Measurements from ENCODE around the gene FADS6. TPM values are rescaled to one million over a fixed set of nuclear protein-coding genes. Genes with fewer than 3 reads are reported as not detected.

The FADS6 gene
- total and polyA plus RNA-seq, 2 donors from 2014 or later, result not detected

DNA sequence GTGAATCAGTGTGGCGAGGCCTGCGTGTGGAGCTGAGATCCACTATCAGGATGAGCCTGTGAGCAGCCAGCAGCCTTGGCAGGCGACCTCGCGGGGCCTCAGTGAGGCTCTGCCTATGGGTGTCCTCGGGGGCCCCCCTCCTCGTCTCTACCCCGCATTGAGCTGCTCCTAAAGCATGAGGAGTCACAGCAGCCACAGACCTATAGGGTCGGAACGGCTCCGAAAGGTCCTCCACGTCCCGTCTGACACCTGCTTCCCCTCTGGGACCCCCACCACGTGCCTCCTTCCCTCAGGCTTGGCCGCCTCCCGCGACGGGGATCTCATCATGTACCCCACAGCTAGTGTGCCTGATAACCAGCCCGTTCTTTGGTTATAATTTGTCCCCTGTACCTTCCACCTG lies 62.6 kb downstream of the FADS6 start:
- Histone ChIP-seq H3K36me3 (ENCODE audit: control insufficient read depth in 2 of 3, insufficient read depth in 3 of 3, low read length in 3 of 3) (no peaks in the 10 kb centered on the region), H3K27me3 (ENCODE audit: control insufficient read depth, insufficient read depth, low read length) (no peaks in the 10 kb centered on the region), H3K4me1 (ENCODE audit: control insufficient read depth in 2 of 3, insufficient read depth in 2 of 3, low read depth in 1 of 3, low read length in 3 of 3) (no peaks in the 10 kb centered on the region), H3K9ac (ENCODE audit: low read length in 3 of 3) (no peak overlapping the region), H3K27ac (ENCODE audit: low read depth in 2 of 2, low read length in 2 of 2) (no peak overlapping the region), H3K9me3 (ENCODE audit: control insufficient read depth in 2 of 3, insufficient read depth in 1 of 3, low read length in 3 of 3) (no peaks in the 10 kb centered on the region), H3K4me3 (ENCODE audit: low read length in 3 of 3) (no peak overlapping the region)
- intact Hi-C loops (cut with DNase I), result no loop called here
- DNase-seq (no peak), FAIRE-seq (no peak)
- TF ChIP-seq, protein P1, sequence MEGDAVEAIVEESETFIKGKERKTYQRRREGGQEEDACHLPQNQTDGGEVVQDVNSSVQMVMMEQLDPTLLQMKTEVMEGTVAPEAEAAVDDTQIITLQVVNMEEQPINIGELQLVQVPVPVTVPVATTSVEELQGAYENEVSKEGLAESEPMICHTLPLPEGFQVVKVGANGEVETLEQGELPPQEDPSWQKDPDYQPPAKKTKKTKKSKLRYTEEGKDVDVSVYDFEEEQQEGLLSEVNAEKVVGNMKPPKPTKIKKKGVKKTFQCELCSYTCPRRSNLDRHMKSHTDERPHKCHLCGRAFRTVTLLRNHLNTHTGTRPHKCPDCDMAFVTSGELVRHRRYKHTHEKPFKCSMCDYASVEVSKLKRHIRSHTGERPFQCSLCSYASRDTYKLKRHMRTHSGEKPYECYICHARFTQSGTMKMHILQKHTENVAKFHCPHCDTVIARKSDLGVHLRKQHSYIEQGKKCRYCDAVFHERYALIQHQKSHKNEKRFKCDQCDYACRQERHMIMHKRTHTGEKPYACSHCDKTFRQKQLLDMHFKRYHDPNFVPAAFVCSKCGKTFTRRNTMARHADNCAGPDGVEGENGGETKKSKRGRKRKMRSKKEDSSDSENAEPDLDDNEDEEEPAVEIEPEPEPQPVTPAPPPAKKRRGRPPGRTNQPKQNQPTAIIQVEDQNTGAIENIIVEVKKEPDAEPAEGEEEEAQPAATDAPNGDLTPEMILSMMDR (IDR thresholded peaks at IDR 0.05; ENCODE audit: borderline replicate concordance, extremely low read depth, insufficient read depth), result no peak

DNA sequence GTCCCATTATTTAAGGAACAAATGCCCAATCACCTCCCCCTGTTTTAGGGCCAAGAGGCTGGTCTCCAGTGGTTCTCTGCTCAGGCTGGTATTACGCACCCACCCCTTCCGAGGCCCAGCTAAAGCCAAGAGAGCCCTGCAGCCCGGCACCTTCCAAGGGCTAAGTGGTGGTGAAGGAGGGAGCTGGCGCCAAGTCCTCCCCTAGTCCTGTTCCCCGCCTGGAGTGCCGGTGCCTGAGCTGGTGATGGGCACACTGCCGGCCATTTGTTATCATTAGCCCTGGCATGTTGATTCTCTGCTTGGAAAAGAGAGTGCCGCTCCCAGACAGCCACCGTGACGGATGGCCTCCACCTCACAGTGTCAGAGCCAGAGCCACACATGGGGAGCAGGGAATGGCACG lies 65.6 kb downstream of the FADS6 start:
- Histone ChIP-seq H3K27me3 (ENCODE audit: control insufficient read depth, insufficient read depth, low read length) (no peaks in the 10 kb centered on the region), H3K36me3 (ENCODE audit: control insufficient read depth in 2 of 3, insufficient read depth in 3 of 3, low read length in 3 of 3) (no peaks in the 10 kb centered on the region), H3K4me3 (ENCODE audit: low read length in 3 of 3) (no peak overlapping the region), H3K9ac (ENCODE audit: low read length in 3 of 3) (no peak overlapping the region), H3K4me1 (ENCODE audit: control insufficient read depth in 2 of 3, insufficient read depth in 2 of 3, low read depth in 1 of 3, low read length in 3 of 3) (no peaks in the 10 kb centered on the region), H3K9me3 (ENCODE audit: control insufficient read depth in 2 of 3, insufficient read depth in 1 of 3, low read length in 3 of 3) (no peaks in the 10 kb centered on the region), H3K27ac (ENCODE audit: low read depth in 2 of 2, low read length in 2 of 2) (no peak overlapping the region)
- TF ChIP-seq, protein P1 (IDR thresholded peaks at IDR 0.05; ENCODE audit: borderline replicate concordance, extremely low read depth, insufficient read depth), result no peak
- no peak for FAIRE-seq
- intact Hi-C loops (cut with DNase I), result no loop called here
- DNase-seq, result no peak

Other genes with a start within 250 kb of the FADS6 start
- 3.1 TPM for gene CD300LF, start 180.7 kb downstream of the FADS6 start, total RNA-seq
- gene CD300LF, start 180.7 kb downstream of the FADS6 start, polyA plus RNA-seq (ENCODE audit: insufficient read depth, low read depth, low replicate concordance), result 0.49 TPM
- gene RAB37, start 156.4 kb downstream of the FADS6 start, total RNA-seq, result 5.6 TPM
- gene RAB37, start 156.4 kb downstream of the FADS6 start, polyA plus RNA-seq (ENCODE audit: insufficient read depth, low read depth, low replicate concordance), result 1.7 TPM
- 71.3 TPM for gene NHERF1, start 145.0 kb downstream of the FADS6 start, total RNA-seq
- gene NHERF1, start 145.0 kb downstream of the FADS6 start, polyA plus RNA-seq (ENCODE audit: insufficient read depth, low read depth, low replicate concordance), result 448 TPM
- 41.5 TPM for gene NAT9, start 117.3 kb downstream of the FADS6 start, total RNA-seq
- gene NAT9, start 117.3 kb downstream of the FADS6 start, polyA plus RNA-seq (ENCODE audit: insufficient read depth, low read depth, low replicate concordance), result 33.5 TPM
- 0.31 TPM for gene GRIN2C, start 33.7 kb downstream of the FADS6 start, total RNA-seq
- gene GRIN2C, start 33.7 kb downstream of the FADS6 start, polyA plus RNA-seq (ENCODE audit: insufficient read depth, low read depth, low replicate concordance), result 0.15 TPM
- 9.0 TPM for gene FDXR, start 20.6 kb downstream of the FADS6 start, total RNA-seq
- gene FDXR, start 20.6 kb downstream of the FADS6 start, polyA plus RNA-seq (ENCODE audit: insufficient read depth, low read depth, low replicate concordance), result 15.2 TPM
- 0.22 TPM for gene USH1G, start 29.6 kb upstream of the FADS6 start, total RNA-seq
- gene USH1G, start 29.6 kb upstream of the FADS6 start, polyA plus RNA-seq (ENCODE audit: insufficient read depth, low read depth, low replicate concordance), result 0.17 TPM
- gene OTOP2, start 30.6 kb upstream of the FADS6 start, total RNA-seq, result not detected
- not detected for gene OTOP2, start 30.6 kb upstream of the FADS6 start, polyA plus RNA-seq (ENCODE audit: insufficient read depth, low read depth, low replicate concordance)
- gene OTOP3, start 42.3 kb upstream of the FADS6 start, total RNA-seq, result not detected
- not detected for gene OTOP3, start 42.3 kb upstream of the FADS6 start, polyA plus RNA-seq (ENCODE audit: insufficient read depth, low read depth, low replicate concordance)
- gene HID1, start 79.1 kb upstream of the FADS6 start, total RNA-seq, result 32.6 TPM
- 13.6 TPM for gene HID1, start 79.1 kb upstream of the FADS6 start, polyA plus RNA-seq (ENCODE audit: insufficient read depth, low read depth, low replicate concordance)
- gene CDR2L, start 94.0 kb upstream of the FADS6 start, total RNA-seq, result 29.3 TPM
- gene CDR2L, start 94.0 kb upstream of the FADS6 start, polyA plus RNA-seq (ENCODE audit: insufficient read depth, low read depth, low replicate concordance), result 12.5 TPM
- 23.1 TPM for gene MRPL58, start 119.0 kb upstream of the FADS6 start, total RNA-seq
- 84.5 TPM for gene MRPL58, start 119.0 kb upstream of the FADS6 start, polyA plus RNA-seq (ENCODE audit: insufficient read depth, low read depth, low replicate concordance)
- 261 TPM for gene ATP5PD, start 153.3 kb upstream of the FADS6 start, total RNA-seq
- gene ATP5PD, start 153.3 kb upstream of the FADS6 start, polyA plus RNA-seq (ENCODE audit: insufficient read depth, low read depth, low replicate concordance), result 916 TPM
- gene KCTD2, start 153.6 kb upstream of the FADS6 start, total RNA-seq, result 30.2 TPM
- gene KCTD2, start 153.6 kb upstream of the FADS6 start, polyA plus RNA-seq (ENCODE audit: insufficient read depth, low read depth, low replicate concordance), result 26.0 TPM
- gene SLC16A5, start 194.3 kb upstream of the FADS6 start, total RNA-seq, result 184 TPM
- gene SLC16A5, start 194.3 kb upstream of the FADS6 start, polyA plus RNA-seq (ENCODE audit: insufficient read depth, low read depth, low replicate concordance), result 28.4 TPM
- gene ARMC7, start 216.3 kb upstream of the FADS6 start, total RNA-seq, result 31.8 TPM
- gene ARMC7, start 216.3 kb upstream of the FADS6 start, polyA plus RNA-seq (ENCODE audit: insufficient read depth, low read depth, low replicate concordance), result 35.1 TPM
- 59.4 TPM for gene NT5C, start 238.1 kb upstream of the FADS6 start, total RNA-seq
- gene NT5C, start 238.1 kb upstream of the FADS6 start, polyA plus RNA-seq (ENCODE audit: insufficient read depth, low read depth, low replicate concordance), result 74.9 TPM

Data from kidney (tissue), 14 donors.